Gastrocnemius medialis (tissue), 4 donors: ENCODE measurements around the gene TEX19. TPM values are rescaled to one million over a fixed set of nuclear protein-coding genes. Genes with fewer than 3 reads are reported as not detected.
"Not testable (repeated sequence)": the region's sequence is repeated elsewhere in the genome, so short reads cannot be mapped to it uniquely, and the experiment has no call there.

ENCODE experiments used
- ATAC-seq, 2 donors: fragments of 150-250 bp; one replicate each; pipeline ENCODE4 v1.9.1; 2016
- DNase-seq, 2 donors: peaks; one replicate each; pipeline ENCODE4 v3.0.0-alpha.2; 2019
- H3K27ac ChIP-seq, 4 donors: fragments of 200-600 bp; sonication (generic); 1 replicate in 1 of 4; 2 replicates in 3 of 4; pipeline ENCODE4 v1.5.1; 2016 to 2018; ENCODE audit warnings: mild to moderate bottlenecking in 2 of 4, moderate library complexity in 1 of 4
- H3K27me3 ChIP-seq, 3 donors: fragments of 200-600 bp; sonication (generic) in 2 of 3; 1 replicate in 1 of 3; 2 replicates in 2 of 3; pipeline versions ENCODE4 v1.5.1 to v1.6.0; 2016 to 2019; ENCODE audit warnings: mild to moderate bottlenecking in 1 of 3, moderate library complexity in 1 of 3
- H3K36me3 ChIP-seq, 2 donors: fragments of 200-600 bp; sonication (generic) in 1 of 2; one replicate each; pipeline ENCODE4 v1.5.1; 2017 to 2018
- H3K4me1 ChIP-seq, 2 donors: fragments of 200-600 bp; sonication (generic) in 1 of 2; one replicate each; pipeline ENCODE4 v1.5.1; 2016 to 2017; ENCODE audit warnings: mild to moderate bottlenecking in 2 of 2
- H3K4me3 ChIP-seq, 4 donors: fragments of 200-600 bp; sonication (generic) in 3 of 4; 1 replicate in 1 of 4; 2 replicates in 3 of 4; pipeline ENCODE4 v1.5.1; 2016 to 2019; ENCODE audit warnings: mild to moderate bottlenecking in 2 of 4
- H3K9me3 ChIP-seq, 3 donors: fragments of 200-600 bp; sonication (generic) in 2 of 3; 1 replicate in 1 of 3; 2 replicates in 2 of 3; pipeline ENCODE4 v1.5.1; 2016 to 2019
- CTCF ChIP-seq, 5 experiments: fragments of 450-650 bp in 3 of 5; fragments of 200-600 bp in 2 of 5; sonication (generic) in 2 of 5; IDR thresholded peaks in 4 of 5; conservative IDR thresholded peaks in 1 of 5; 1 replicate in 4 of 5; 2 replicates in 1 of 5; pipeline ENCODE4 v1.5.1; 2016 to 2019; ENCODE audit warnings: antibody characterized with exemption in 5 of 5, mild to moderate bottlenecking in 3 of 5, moderate library complexity in 3 of 5
- POLR2A ChIP-seq, 2 donors: fragments of 450-650 bp; IDR thresholded peaks; one replicate each; pipeline ENCODE4 v1.6.1; 2017; ENCODE audit warnings: antibody characterized with exemption in 2 of 2, mild to moderate bottlenecking in 2 of 2, moderate library complexity in 2 of 2
- in situ Hi-C, 4 donors: fragments of 200-750 bp; cut with MboI; loops; one replicate each; pipeline versions ENCODE4 v1.15.0 to v1.8.0; 2017; ENCODE audit warnings: low sequenced_read_pairs in 4 of 4
- intact Hi-C: fragments of 100-400 bp; cut with DNase I; formaldehyde crosslinking; loops from one replicate; pipeline ENCODE4 v1.15.1; 2023; ENCODE audit warnings: low total_unique reads
- total RNA-seq, 4 donors: library from RNA; depleted of rRNA; stranded (reverse); fragments of >200 nt; gene quantifications; one replicate each; pipeline versions ENCODE4 v1.1.0 to v1.2.3, GENCODE V29; 2016

Gene TEX19
- total RNA-seq, 4 donors from 2014 or later = 0.40 TPM; not detected in 3

GRCh38 chr17:82355770-82356427, 3.1 kb upstream of the TEX19 start:
- ATAC-seq = no peak
- in situ Hi-C loops = loop anchor here (10.0 to 25.0 kb wide), 3 partner anchors 59 to 406 kb away; partner anchors contain the start of genes HEXD (in 1 of the 4), OGFOD3 (in 1 of the 4) and TBCD (in 1 of the 4)
- Histone ChIP-seq H3K27ac (no peak overlapping the region), H3K9me3 (no peaks in the 10 kb centered on the region), H3K27me3 (peaks cover 10 to 30% (median 18%) of the 10 kb centered on the region in 3 donors), H3K36me3 (no peaks in the 10 kb centered on the region), H3K4me3 (no peak overlapping the region), H3K4me1 (no peaks in the 10 kb centered on the region)
- DNase-seq = no peak
- TF ChIP-seq POLR2A (IDR thresholded peaks at IDR 0.05) (no peak), CTCF (IDR thresholded peaks at IDR 0.05 in 4 of 5, conservative IDR thresholded peaks at IDR 0.05 in 1 of 5) (no peak)
- intact Hi-C loops = no loop called here

- no peak for ATAC-seq
- H3K4me1 ChIP-seq = no peaks in the 10 kb centered on the region
- no peaks in the 10 kb centered on the region for H3K9me3 ChIP-seq
- in situ Hi-C loops = loop anchor here (10.0 to 25.0 kb wide), 3 partner anchors 58 to 405 kb away; partner anchors contain the start of genes HEXD (in 1 of the 4), OGFOD3 (in 1 of the 4) and TBCD (in 1 of the 4)
- no peak overlapping the region for H3K4me3 ChIP-seq
- peaks cover 10 to 30% (median 18%) of the 10 kb centered on the region in 3 donors for H3K27me3 ChIP-seq
- no peaks in the 10 kb centered on the region for H3K36me3 ChIP-seq
- no peak for TF ChIP-seq POLR2A (IDR thresholded peaks at IDR 0.05)
- TF ChIP-seq CTCF (IDR thresholded peaks at IDR 0.05 in 4 of 5, conservative IDR thresholded peaks at IDR 0.05 in 1 of 5) = no peak
- no peak for DNase-seq
- no peak overlapping the region for H3K27ac ChIP-seq
- intact Hi-C loops = no loop called here
Observed at GRCh38 chr17:82356845-82357355, 2.1 kb upstream of the TEX19 start.

- DNase-seq (no peak), ATAC-seq (no peak)
- Histone ChIP-seq H3K27ac (no peak overlapping the region), H3K27me3 (peaks cover 10 to 30% (median 18%) of the 10 kb centered on the region in 3 donors), H3K9me3 (no peaks in the 10 kb centered on the region), H3K4me3 (no peak overlapping the region), H3K4me1 (no peaks in the 10 kb centered on the region), H3K36me3 (no peaks in the 10 kb centered on the region)
- no peak for TF ChIP-seq POLR2A (IDR thresholded peaks at IDR 0.05)
- TF ChIP-seq CTCF (IDR thresholded peaks at IDR 0.05 in 4 of 5, conservative IDR thresholded peaks at IDR 0.05 in 1 of 5) = no peak
- intact Hi-C loops = no loop called here
- in situ Hi-C loops = loop anchor here (10.0 to 25.0 kb wide), 3 partner anchors 57 to 405 kb away; partner anchors contain the start of genes HEXD (in 1 of the 4), OGFOD3 (in 1 of the 4) and TBCD (in 1 of the 4)
Observed at GRCh38 chr17:82357394-82357793, 1.7 kb upstream of the TEX19 start.

- H3K4me1 ChIP-seq, ATAC-seq, H3K27ac ChIP-seq, H3K9me3 ChIP-seq, H3K4me3 ChIP-seq, H3K36me3 ChIP-seq, intact Hi-C loops, DNase-seq: not testable (repeated sequence)
- H3K27me3 ChIP-seq = peaks cover 10 to 30% (median 17%) of the 10 kb centered on the region in 3 donors
- in situ Hi-C loops = loop anchor here (10.0 to 25.0 kb wide), 3 partner anchors 55 to 403 kb away; partner anchors contain the start of genes HEXD (in 1 of the 4), OGFOD3 (in 1 of the 4) and TBCD (in 1 of the 4)
Observed at GRCh38 chr17:82359451-82360074, 516 bp downstream of the TEX19 start.
